ENCODE results near the gene SAMD1.

SAMD1 gene

DNA sequence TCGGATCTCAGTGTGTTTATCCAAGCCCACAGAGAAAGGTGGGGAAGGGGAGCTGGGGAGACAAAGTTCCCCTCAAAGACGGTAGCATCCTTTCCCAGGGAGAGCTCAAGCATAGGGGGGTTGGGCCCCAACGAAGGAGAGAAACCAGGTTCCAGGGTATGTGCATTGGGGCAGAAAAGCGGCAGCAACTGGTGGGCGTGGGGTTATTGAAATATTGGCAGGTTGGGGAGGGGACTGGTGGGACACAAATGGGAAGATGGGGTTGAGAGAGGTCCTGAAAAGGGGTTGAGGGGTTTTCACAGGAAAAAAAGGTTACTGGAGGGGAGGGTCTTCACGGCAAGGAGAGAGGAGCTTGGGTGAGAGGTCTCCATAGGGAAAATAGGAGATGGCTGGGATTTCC, 44.8 kb upstream of the SAMD1 start:
- Histone ChIP-seq H3K27me3 (ENCODE audit: insufficient read depth, low read depth, severe bottlenecking) (no peaks in the 10 kb centered on the region), H3K4me3 (ENCODE audit: low read depth, low read length) (peak overlapping the region; percentile 74), H3K27ac (peak overlapping the region; percentile 90; the same call in 1 of the 2 replicates), H3K9me3 (ENCODE audit: severe bottlenecking) (no peaks in the 10 kb centered on the region), H3K36me3 (peaks cover 16% of the 10 kb centered on the region)
- no peak for DNase-seq
- TF ChIP-seq CTCF (IDR thresholded peaks at IDR 0.05; ENCODE audit: low read depth, low read length): no peak

- no peak overlapping the region for H3K27ac ChIP-seq
These were observed 37.5 kb upstream of the SAMD1 start for GRCh38 chr19:14127929-14128509.

GRCh38 chr19:14127176-14127575, 36.6 kb upstream of the SAMD1 start:
- peaks cover 40% of the 10 kb centered on the region for H3K36me3 ChIP-seq
- H3K9me3 ChIP-seq (ENCODE audit: severe bottlenecking): no peaks in the 10 kb centered on the region
- DNase-seq: no peak
- no peak overlapping the region for H3K4me3 ChIP-seq (ENCODE audit: low read depth, low read length)
- no peak overlapping the region for H3K27ac ChIP-seq
- H3K27me3 ChIP-seq (ENCODE audit: insufficient read depth, low read depth, severe bottlenecking): no peaks in the 10 kb centered on the region
- no peak for TF ChIP-seq CTCF (IDR thresholded peaks at IDR 0.05; ENCODE audit: low read depth, low read length)

More at GRCh38 chr19:14127929-14128509, 37.5 kb upstream of the SAMD1 start:
- Histone ChIP-seq H3K27me3 (ENCODE audit: insufficient read depth, low read depth, severe bottlenecking) (no peaks in the 10 kb centered on the region), H3K9me3 (ENCODE audit: severe bottlenecking) (no peaks in the 10 kb centered on the region), H3K4me3 (ENCODE audit: low read depth, low read length) (no peak overlapping the region), H3K36me3 (peaks cover 42% of the 10 kb centered on the region)
- no peak for DNase-seq
- no peak for TF ChIP-seq CTCF (IDR thresholded peaks at IDR 0.05; ENCODE audit: low read depth, low read length)

DNA sequence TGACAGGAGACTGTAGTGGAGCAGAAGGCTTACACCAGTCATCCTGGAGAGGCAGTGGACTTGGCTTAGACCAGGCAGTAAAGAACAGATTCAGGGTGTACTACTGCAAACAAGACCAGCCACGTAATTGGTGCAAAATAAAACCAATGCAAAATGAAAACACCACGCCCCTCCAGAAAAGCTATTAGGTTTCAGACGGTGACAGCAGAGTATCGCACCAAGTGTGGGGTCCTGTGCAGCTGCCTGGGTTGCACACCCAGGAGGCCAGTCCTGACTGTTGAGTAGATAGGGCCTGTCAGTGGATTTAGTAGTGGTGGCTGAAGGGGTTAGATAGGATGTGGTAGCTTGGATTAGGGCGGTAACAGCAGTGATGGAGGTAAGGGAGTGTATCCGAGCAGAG, 32.4 kb upstream of the SAMD1 start:
- Histone ChIP-seq H3K27ac (no peak overlapping the region), H3K36me3 (peaks cover 48% of the 10 kb centered on the region), H3K4me3 (ENCODE audit: low read depth, low read length) (no peak overlapping the region), H3K9me3 (ENCODE audit: severe bottlenecking) (no peaks in the 10 kb centered on the region), H3K27me3 (ENCODE audit: insufficient read depth, low read depth, severe bottlenecking) (no peaks in the 10 kb centered on the region)
- no peak for DNase-seq
- no peak for TF ChIP-seq CTCF (IDR thresholded peaks at IDR 0.05; ENCODE audit: low read depth, low read length)

GRCh38 chr19:14120497-14120780, 29.9 kb upstream of the SAMD1 start:
- DNase-seq: no peak
- peaks cover 42% of the 10 kb centered on the region for H3K36me3 ChIP-seq
- TF ChIP-seq CTCF (IDR thresholded peaks at IDR 0.05; ENCODE audit: low read depth, low read length): no peak
- no peaks in the 10 kb centered on the region for H3K9me3 ChIP-seq (ENCODE audit: severe bottlenecking)
- H3K4me3 ChIP-seq (ENCODE audit: low read depth, low read length): no peak overlapping the region
- no peak overlapping the region for H3K27ac ChIP-seq
- H3K27me3 ChIP-seq (ENCODE audit: insufficient read depth, low read depth, severe bottlenecking): no peaks in the 10 kb centered on the region
